Gastrocnemius medialis (tissue), 4 donors: ENCODE data around the gene PTPRM.

Source experiments
- CTCF ChIP-seq, 5 experiments: fragments of 450-650 bp in 3 of 5; fragments of 200-600 bp in 2 of 5; sonication (generic) in 2 of 5; IDR thresholded peaks in 4 of 5; conservative IDR thresholded peaks in 1 of 5; 1 replicate in 4 of 5; 2 replicates in 1 of 5; pipeline ENCODE4 v1.5.1; 2016 to 2019; ENCODE audit warnings: antibody characterized with exemption in 5 of 5, mild to moderate bottlenecking in 3 of 5, moderate library complexity in 3 of 5
- POLR2A ChIP-seq, 2 donors: fragments of 450-650 bp; IDR thresholded peaks; one replicate each; pipeline ENCODE4 v1.6.1; 2017; ENCODE audit warnings: antibody characterized with exemption in 2 of 2, mild to moderate bottlenecking in 2 of 2, moderate library complexity in 2 of 2

- TF ChIP-seq CTCF (IDR thresholded peaks at IDR 0.05 in 4 of 5, conservative IDR thresholded peaks at IDR 0.05 in 1 of 5) (no peak), POLR2A (IDR thresholded peaks at IDR 0.05) (no peak)
These were observed 619.3 kb downstream of the PTPRM start for GRCh38 chr18:8186413-8186812.
